NCI-H1105 (cell line): ENCODE measurements around the gene SECISBP2.
"Not testable (repeated sequence)": the region's sequence is repeated elsewhere in the genome, so short reads cannot be mapped to it uniquely, and the experiment has no call there.

Source experiments
- DNase-seq: peaks from one replicate; lab custom pipeline; 2025; lab: John Stamatoyannopoulos, UW

Gene SECISBP2

GRCh38 chr9:89364666-89365531 is 46.6 kb downstream of the SECISBP2 start:
- no peak for DNase-seq

- no peak for DNase-seq
Observed at GRCh38 chr9:89365532-89365912, 47.2 kb downstream of the SECISBP2 start.

- DNase-seq = no peak
Observed at GRCh38 chr9:89366711-89367110, 48.4 kb downstream of the SECISBP2 start.

- DNase-seq = no peak
Observed at GRCh38 chr9:89367281-89367680, 49.0 kb downstream of the SECISBP2 start.

GRCh38 chr9:89367726-89368437 is 49.6 kb downstream of the SECISBP2 start:
- DNase-seq = no peak

GRCh38 chr9:89368550-89368949 is 50.2 kb downstream of the SECISBP2 start:
- no peak for DNase-seq

GRCh38 chr9:89368978-89369377 is 50.7 kb downstream of the SECISBP2 start:
- DNase-seq = no peak

GRCh38 chr9:89370593-89370992 is 52.3 kb downstream of the SECISBP2 start:
- DNase-seq = no peak

GRCh38 chr9:89371791-89372190 is 53.5 kb downstream of the SECISBP2 start:
- DNase-seq = not testable (repeated sequence)

- no peak for DNase-seq
Observed at GRCh38 chr9:89372230-89372816, 54.0 kb downstream of the SECISBP2 start.

- no peak for DNase-seq
Observed at GRCh38 chr9:89372979-89373378, 54.7 kb downstream of the SECISBP2 start.

- DNase-seq = no peak
Observed at GRCh38 chr9:89374176-89374575, 55.9 kb downstream of the SECISBP2 start.

GRCh38 chr9:89375191-89375760 is 57.0 kb downstream of the SECISBP2 start:
- no peak for DNase-seq

- no peak for DNase-seq
Observed at GRCh38 chr9:89376286-89376685, 58.0 kb downstream of the SECISBP2 start.

- no peak for DNase-seq
Observed at GRCh38 chr9:89376741-89377351, 58.5 kb downstream of the SECISBP2 start.

GRCh38 chr9:89377411-89377810 is 59.1 kb downstream of the SECISBP2 start:
- DNase-seq = no peak

- no peak for DNase-seq
Observed at GRCh38 chr9:89378541-89378940, 60.2 kb downstream of the SECISBP2 start.

GRCh38 chr9:89379031-89379430 is 60.7 kb downstream of the SECISBP2 start:
- no peak for DNase-seq

- DNase-seq = no peak
Observed at GRCh38 chr9:89379508-89380115, 61.3 kb downstream of the SECISBP2 start.

GRCh38 chr9:89380437-89381307 is 62.4 kb downstream of the SECISBP2 start:
- DNase-seq = no peak

- DNase-seq = no peak
Observed at GRCh38 chr9:89381308-89381609, 63.0 kb downstream of the SECISBP2 start.
